T-helper 9 cell (primary cell): ENCODE data around the gene HEBP1.

Experiments
- DNase-seq: peaks from one replicate; pipeline ENCODE4 v3.0.0-alpha.2; 2020

HEBP1 gene

DNA sequence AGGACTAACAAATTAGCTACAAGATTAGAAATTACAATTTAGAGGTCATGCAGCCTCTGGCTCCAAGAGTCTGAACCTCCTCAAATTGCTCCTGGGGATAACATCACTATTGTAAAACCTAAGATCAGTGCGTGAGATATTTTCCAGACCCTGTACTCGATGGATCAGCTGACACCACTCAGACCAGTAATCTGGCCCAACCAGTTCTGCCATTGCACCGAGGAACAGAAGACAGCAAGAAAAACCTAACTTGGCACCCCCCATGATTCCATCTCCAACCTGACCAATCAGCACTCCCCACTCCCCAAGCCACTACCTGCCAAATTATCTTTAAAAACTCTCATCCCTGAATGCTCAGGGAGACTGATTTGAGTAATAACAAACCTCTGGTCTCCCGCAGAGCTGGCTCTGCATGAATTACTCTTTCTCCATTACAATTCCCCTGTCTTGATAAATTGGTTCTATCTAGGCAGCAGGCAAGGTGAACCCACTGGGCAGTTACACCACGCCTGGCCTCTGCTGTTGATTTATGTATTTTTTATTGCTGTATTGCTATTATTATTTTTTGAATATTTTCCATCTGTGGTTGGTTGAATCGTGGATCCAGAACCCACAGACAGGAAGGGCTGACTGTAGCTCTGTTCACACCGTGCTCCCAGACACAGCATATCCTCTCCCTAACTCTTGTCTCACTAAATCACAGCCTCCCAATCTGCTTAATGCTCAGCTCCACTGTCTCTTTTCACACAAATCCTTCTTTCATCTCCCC lies 9.2 kb downstream of the HEBP1 start:
- DNase-seq = no peak

DNA sequence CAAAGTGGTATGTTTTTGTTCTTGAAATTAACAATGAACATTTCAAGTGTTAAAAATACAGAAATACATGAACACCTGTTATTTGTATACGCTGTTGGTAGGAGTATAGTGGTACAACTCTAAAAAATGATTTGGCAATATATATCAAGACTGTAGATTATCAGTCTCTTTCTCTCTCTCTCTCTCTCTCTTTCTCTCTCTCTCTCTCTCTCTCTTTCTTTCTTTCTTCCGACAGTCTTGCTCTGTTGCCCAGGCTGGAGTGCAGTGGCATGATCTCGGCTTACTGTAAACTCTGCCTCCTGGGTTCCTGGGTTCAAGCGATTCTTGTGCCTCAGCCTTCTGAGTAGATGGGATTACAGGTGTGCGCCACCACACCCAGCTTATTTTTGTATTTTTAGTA lies 12.6 kb downstream of the HEBP1 start:
- DNase-seq = no peak

DNA sequence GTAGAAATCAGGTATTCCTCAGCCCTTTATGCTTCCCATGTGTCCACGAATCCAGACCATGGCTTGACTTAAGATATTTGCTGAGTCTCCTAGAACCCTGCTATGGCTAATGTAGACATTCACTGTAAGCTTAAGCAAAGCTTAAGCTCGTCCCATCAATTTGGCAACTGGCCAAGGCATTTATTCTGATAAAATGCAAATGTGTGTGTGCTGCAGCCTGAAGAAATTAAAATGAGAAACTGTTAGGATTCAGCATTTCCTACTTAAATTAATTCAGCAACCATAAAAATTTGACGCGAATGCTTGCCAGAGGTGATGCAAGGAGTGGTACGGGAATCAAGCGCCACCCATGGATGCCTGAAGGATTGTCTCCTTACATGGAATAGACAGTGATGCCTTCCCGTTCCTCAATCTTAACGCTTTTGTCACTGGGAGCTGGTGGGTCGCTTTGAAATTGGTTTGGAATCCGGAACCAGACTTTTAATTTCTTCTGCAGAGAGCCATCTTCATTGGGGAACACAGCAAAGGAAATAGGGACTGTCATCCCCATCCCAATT lies 13.2 kb downstream of the HEBP1 start:
- no peak for DNase-seq

DNA sequence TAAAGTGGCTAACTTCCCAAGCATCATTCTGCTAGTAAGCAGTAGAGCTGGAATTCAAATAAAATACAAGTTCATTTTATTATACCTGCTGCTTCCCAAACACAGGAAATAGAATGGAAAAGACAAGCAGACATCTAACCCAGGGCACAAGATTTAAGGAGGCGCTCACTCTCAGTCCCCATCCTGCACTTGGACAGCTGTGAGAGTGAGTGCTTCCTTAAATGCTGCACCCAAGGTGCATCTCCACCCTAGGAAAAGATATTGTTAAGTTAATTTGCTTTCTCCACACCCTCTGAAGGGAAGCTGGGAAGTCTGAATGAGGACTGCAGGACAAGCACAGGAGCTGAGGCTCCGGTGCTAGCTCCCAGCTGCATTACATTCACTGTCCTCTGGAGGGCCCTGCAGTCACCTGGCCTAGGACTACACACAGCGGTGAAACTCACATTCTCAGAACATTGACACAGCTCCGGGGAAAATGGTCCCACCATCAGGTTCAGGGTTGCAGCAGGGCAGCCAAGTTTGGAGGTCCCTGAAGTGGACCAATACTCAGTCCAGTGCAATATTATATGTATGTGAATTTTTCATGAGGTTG lies 14.2 kb downstream of the HEBP1 start:
- DNase-seq = no peak

DNA sequence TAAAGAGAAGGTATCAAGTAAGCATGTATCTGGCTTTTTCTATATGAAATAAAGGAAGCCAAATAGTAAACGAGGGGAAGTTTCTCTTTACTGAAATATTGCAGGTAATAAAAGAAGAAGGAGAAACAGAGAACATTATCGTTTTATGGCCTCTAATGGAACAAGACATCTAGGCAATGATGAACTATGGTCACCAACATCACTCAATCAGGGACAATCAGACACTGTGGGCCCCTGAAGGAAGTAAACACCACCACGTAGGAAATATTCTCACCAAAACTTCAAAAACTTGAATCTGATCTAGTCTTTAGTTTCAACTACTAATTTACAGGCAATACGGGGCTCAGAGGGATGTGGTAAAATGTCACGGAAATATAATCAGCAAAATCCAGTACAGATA lies 15.9 kb downstream of the HEBP1 start:
- DNase-seq = no peak

DNA sequence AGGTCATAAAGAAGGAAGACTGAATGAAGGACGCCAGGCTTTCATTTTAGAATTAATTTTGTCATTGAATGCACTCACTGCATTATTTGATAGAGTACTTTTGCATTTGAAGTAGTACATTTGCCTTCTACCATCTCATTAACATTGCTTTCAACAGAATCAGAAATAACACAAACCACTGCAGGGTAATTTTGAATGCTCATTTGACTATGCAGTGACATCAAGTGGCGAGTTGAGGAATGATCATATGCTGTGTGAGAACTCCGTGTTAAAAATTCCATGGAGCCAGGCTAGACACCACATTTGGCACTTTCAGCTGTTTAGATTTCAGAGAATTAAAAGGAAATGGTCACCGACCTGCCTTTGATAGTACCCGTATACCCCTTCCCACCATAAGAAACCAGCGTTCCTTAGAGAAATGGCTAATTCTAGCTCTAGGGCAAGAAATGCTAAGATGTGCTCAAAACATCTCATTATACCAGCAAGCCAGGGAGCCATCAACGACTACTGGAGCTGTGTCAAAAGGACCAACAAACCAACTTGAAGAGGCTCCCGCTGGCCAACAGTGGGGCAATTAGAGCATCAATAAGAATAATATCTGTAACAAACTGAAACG lies 16.5 kb downstream of the HEBP1 start:
- no peak for DNase-seq

DNA sequence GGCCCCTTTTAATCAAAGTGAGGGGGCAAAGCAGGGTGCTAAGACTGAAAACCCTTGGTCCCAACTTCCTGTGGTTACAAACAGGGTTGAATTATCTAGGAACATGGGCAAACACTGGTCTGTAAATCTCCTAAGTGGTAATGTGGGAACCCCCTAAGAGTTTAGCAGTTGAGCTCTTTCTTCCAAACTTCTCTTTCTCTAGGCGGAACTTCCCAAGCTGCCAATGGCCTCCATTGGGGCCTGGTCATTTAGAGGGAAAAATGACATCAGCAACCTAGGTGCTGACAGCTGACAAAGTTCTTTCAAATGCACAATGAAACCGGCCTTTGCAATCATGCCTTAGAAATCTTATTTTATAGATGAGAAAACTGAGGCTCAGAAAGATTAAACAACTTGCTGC lies 17.7 kb downstream of the HEBP1 start:
- no peak for DNase-seq

DNA sequence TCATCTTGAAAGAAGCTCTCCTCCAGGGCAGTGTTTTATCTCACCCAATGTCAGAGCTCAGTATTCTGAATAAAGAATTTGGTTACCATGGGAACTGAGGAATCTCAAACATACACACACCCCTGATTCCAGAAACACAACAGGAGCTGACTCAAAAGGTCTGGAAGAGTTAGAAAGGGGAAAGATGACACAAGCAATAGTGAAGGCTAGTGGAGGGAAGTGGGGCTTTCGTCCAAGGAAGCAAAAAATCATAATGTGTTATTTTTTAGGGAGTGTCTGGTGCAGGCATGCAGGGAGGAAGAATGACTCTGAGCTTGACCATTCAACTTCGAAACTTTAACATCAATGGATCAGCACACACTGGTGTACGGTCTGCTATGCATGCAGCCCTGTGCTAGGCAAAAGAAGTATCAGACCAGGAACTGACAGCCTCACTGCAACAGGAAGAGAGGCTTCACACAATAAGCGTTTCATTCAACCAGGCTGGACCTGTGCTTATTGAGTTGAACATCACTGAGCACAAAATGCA lies 20.3 kb downstream of the HEBP1 start:
- no peak for DNase-seq

DNA sequence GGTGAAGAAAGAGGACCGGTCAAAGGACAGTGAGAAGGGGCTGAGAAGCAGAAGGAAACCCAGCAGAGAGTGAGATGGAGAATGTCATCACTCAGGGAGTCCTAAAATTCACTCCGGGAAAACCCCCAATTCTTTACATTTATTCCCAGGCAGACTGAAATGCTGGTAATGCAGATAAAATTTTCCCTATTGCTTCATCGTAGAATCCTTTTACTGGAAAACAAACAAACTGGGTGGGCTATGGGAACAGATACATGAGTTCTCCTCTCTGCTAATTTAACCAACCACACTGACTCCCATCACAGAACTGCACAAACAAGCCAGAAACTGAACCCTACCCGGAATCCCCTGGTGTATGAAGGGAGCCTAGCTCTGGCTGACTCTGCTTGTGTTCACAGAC lies 20.9 kb downstream of the HEBP1 start:
- no peak for DNase-seq

DNA sequence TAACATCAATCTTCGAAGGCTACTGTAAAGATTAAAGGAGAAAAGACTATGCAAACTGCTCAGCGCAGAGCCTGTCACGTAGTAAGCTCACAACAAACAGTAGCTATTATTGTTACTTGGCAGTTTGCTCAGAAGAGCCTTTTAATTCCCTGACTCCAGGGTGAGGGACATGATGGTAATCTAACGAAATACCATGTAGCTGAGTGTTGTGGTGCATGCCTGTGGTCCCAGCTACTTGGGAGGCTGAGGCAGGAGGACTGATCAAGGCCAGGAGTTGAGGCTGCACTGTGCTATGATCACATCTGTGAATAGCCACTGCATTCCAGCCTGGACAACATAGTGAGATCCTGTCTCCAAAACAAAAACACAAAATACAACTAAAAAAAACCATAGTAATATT lies 22.8 kb downstream of the HEBP1 start:
- DNase-seq = no peak

DNA sequence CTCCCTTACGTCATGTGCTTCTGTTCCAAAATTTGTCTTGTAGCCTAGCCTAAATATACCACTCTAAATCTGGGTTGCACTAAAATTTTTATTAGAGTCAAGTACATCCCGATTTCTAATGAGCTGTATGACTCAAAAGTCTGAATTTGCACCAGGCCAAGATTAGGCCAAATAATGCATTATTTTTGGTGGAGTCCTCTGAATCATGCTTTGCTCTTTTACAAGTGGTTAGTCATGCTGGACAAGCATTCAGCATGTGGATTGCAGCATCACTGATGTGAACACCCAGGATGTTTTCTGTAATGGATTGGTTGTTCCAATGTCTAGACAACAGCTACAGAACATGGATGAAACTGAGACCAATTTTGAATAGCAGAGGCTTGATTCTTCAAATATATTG lies 23.7 kb downstream of the HEBP1 start:
- DNase-seq = no peak

DNA sequence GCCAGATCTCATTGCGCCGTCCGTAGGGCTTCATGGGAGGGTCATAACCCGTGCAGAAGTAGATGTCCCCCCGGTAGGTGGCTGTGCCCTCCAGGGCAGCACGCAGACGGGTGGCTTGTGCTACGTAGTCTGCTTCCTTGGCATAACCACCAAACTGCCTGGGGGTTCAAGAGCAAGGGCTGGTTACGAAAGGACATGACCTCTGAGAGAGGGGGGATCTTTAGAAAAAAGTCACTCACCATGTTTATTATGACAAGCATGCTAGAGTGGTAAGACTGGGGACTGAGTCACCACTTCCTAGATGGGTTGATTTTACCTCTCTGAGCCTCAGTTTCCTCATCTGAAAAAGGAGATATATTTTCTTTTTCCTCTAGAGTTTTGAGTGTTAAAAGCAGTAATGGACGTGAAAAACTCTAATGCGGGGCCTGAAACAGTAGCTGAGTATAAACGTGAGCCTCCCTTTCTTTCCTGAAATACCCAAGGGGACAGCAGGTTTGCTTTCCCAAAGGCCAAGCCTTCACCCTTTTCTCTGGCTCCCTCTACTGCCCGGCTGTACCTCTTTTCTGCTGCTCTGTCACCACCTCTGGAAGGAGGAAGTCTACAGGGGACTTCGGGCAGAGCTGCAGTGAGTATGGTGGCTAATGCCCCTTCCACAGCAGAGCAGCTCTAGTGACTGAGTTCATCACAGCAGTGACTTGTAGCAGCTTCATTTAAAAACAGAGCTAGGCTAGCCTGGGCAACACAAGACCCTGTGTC lies 24.6 kb downstream of the HEBP1 start:
- DNase-seq = no peak

DNA sequence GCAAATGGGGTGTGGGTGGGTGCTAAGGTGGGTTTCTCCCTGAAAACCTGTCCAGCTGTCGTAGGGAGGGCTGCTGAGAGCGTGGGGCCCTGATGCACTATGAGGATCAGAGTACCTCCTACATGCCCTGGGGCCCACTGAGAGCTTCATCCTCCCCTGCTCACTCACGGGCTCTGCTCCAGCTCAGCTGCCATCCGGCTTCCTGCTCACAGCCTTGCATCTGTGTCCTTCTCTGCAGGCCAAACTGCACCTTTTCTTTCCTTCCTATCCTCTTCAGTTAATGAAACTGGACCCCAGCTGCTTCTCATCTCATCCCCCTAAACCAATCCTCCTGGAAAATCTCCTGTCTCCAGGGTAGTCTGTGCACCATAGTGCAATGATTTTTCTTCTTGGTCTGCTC lies 25.9 kb downstream of the HEBP1 start:
- DNase-seq = no peak

DNA sequence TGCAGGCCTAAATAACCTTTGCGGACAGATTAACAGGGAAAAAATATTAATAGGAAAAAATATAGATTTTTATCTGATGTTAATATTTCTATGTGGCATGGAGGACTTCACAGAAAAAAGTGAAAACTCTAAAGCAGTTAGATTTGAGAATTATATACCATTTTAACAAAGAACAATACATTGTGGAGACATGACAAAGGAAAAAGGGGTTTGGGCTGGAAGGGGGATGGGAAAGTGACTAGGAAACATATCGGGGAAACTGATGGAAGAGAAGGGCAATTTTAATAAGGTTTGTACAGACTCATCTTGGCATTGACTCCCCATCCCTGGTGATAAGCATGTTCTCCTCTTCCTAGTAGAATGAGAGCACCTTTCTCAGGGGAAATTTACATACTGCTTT lies 27.0 kb downstream of the HEBP1 start:
- no peak for DNase-seq

DNA sequence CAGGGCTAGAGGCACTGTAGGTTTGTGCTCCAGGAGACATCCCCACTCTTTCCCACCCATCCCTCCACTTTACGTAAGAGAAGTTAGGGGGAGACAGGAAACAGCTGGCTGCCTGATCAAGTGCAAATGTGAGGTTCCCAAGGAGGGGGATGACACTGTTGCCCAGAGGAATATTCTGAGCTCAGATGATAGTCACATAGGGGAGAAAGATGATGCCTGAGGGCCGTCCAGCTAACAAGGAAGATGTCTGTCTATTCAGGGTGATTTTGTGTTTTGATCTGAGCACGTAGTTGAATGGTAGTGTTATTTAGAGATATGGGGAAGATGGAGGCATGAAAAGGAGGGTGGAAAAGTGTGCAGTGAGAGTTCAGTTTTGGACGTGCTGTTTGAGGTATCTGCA lies 34.2 kb downstream of the HEBP1 start:
- no peak for DNase-seq

DNA sequence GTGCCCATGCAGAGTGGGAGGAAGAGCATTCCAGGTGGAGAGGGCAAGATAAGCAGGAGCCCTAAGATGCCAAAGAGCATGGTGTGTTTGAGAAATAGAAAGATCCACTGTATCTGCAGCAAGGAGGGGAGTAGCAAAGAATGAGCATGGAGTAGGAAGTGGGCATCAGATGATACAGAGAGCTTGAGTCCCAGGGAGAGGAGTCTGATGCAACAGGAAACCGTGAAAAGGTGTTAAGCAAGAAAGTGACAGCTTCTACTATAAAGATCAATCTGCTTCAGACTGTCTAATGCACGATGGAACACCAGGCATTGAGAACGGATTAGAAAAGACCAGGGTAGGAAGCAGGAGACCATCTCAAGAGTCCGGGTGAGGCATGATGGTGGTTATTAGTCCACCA lies 35.8 kb downstream of the HEBP1 start:
- no peak for DNase-seq

DNA sequence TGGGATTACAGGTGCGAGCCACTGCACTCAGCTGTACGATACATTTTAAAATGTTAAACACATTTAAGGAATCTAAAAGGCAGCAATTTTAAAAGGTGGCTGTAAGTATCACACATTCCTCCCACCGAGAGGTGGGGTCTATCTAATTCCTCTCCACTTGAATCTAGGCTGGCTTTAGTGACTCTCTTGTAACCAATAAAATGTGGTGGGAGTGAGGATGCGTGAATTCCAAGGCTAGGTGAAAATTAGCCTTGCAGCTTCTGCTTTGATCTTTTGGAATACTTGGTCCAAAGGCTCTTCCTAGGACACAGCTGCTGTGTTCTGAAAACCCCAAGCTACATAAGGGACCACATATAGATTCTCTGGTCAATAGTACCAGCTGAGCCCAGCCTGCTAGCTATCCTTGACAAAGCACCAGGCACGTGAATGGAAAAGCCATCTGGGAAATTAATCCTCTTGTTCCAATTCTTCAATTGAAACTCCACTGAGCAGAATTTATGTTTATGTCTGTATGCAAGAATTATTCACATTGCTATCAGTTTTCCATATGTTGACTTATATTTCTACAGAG lies 39.3 kb downstream of the HEBP1 start:
- no peak for DNase-seq

DNA sequence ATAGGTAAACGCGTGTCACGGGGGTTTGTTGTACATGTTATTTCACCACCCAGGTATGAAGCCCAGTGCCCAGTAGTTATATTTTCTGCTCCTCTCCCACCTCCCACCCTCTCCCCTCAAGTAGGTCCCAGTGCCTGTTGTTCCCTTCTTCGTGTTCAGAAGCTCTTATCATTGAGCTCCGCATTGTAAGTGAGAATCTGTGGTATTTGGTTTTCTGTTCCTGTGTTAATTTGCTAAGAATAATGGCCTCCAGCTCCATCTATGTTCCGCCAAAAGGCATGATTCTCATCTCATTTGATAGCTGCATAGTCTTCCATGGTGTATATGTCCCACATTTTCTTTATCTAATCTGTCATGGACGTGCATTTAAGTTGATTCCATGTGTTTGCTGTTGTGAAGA lies 41.2 kb downstream of the HEBP1 start:
- DNase-seq = no peak

DNA sequence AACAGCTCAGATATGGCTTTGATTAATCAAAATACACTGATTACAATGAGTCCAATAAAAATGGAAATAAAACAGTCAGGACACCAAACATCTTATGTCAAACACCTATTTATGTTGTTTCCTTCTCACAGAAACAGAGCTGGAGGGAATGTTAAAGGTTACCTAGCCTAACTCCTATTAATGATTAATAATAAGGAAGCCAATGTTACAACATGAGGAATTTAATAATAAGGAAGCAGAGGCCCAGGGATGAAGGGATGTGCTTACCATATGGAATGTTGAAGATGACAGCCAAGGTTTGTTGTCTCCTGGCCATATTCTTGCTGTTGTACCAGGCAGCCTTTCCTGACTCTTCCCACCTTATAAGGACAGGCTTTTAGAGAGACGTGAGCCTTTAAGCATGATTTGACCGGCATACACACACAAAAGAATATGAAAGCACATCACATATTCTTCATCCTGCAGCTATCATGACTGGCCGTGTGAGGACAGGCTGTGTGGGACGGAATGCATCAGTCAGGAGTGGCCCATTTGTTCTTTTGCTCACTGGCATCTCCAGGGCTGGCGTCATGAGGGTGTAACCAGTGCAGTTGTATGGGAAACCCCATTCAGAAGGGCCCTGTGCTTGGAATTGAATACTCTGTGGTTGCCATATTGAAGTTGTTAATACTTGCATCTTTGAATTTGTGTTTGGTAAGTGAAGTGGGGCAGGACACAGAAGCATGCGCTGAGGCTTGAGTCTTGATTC lies 45.0 kb downstream of the HEBP1 start:
- no peak for DNase-seq

DNA sequence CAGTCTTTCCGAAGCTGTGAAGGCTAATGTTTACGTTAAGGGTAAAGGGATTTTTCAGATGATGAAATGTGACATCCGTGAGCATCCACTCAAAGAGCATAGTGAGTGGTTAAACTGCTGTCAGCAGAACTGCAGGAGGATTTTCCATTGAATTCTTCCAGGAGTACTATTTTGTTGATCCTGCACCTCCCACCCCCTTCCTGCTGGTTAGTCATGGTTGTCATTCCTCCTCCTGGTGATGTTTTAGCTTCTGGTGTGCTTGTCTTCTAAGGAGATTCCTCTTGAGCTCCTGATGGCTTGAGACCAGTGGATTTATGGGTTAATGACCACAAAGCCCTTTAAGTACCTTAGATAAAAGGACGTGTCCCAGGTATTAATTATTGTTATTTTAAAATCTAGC lies 45.7 kb downstream of the HEBP1 start:
- DNase-seq = no peak

DNA sequence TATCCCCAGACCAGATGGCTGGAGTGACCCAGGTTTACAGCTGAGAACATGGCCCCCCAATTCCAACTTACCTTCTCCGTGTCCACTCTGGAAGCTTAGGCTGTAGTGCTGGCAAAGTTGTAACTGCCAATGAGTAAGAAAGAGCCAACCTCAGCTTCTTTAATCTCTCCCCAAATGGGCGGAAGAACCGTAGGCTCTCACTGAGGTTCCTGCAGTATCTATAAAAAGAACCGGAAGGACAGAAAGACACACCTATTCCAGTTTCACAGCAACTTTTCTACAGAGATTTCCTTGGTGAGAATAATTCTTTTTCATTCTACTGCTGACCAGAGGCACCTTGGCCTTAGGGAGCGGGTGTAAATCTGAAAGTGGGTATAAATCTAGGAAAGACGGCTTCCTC lies 48.0 kb downstream of the HEBP1 start, which contains the start of gene GPRC5D:
Gene GPRC5D (minus strand): TSS at position 135 of the 400 bp plus-strand sequence. CDS start 1,786 bp downstream, outside the sequence.
- no peak for DNase-seq

DNA sequence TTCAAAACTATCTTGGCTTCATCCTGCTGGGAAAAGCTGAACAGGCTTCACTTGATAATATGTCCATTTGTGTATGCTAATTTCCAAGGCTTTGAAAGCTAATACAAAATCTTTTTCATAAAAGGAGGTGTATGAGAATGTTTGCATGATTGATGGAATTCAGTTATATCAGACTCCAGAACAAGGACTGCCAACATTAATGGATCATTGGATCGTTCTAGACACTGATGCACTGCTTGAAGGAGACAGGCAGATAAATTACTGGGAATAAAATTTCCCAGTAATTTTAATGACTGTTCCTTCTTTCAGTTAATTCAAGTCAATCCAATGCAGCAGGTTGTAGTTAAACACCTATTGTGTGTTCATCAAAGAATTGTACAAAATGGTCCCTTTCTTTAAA lies 48.6 kb downstream of the HEBP1 start:
- no peak for DNase-seq
